ENCODE measurements around the gene TRIM3.

The TRIM3 gene

DNA sequence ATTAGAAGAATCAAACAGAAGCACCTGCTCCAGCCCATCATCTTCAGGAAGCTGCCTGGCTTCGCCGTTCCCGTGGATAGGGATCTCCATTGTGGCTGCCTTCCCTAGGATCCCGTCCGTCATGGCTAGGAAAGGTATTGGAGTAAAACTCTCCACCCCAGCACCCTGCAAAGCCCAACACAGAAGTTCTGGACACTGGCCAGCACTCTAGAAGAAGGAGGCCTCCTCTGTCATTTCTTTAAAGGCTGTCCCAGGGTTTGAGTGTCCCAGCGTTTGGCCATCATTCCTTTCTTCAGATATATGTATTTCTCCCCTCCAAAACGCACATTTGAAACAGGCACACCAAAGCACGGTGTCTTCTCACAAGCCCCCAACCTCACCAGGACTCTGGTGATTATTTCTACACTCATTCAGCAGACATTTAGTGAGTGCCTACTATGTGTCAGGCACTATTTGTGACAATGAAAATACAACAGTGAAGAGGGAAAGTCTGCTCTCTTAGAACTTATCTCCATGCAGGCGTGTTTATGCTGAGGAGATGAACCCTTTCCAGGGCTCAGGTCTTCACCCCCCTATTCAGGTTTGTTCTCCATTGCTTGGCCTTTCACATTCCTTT is 6.7 kb upstream of the TRIM3 start:
- no peak for DNase-seq

DNA sequence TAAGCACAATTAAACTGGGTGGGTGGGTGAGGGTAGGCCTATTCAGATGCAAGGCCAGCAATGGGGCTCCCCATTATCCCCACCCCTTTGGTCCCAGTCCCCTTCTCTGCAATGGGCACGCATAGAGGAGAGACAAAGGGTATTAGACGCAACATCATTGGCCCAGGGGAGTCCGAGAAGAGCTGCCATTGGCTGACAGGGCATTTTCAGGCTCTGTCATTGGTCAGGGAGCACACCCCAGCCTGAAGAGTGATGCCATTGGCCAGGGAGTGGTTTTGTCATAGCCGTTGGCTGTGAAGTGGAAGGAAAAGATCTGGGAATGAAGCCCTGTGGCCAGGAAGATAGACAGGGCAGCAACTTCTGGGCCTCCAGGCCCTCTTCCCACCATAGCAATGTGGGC is 2.8 kb upstream of the TRIM3 start:
- no peak for DNase-seq

DNA sequence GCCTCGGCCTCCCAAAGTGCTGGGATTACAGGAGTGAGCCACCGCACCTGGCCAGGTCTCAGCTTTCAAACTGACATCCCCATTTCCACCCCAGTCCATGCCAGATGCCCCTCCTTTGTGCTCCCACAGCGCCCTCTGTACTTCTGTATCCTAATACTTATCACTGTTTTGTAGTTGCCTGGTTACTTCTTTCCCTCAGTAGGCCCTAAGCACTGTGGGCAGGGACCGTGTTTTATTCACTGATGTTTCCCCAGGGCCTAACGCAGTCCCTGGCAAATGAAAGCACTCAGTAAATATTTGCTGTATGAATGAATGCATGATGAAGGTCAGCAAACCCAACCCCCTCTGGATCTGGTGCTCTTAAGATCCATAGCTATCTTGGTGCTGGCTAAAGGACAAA is 2.2 kb upstream of the TRIM3 start:
- DNase-seq: no peak

DNA sequence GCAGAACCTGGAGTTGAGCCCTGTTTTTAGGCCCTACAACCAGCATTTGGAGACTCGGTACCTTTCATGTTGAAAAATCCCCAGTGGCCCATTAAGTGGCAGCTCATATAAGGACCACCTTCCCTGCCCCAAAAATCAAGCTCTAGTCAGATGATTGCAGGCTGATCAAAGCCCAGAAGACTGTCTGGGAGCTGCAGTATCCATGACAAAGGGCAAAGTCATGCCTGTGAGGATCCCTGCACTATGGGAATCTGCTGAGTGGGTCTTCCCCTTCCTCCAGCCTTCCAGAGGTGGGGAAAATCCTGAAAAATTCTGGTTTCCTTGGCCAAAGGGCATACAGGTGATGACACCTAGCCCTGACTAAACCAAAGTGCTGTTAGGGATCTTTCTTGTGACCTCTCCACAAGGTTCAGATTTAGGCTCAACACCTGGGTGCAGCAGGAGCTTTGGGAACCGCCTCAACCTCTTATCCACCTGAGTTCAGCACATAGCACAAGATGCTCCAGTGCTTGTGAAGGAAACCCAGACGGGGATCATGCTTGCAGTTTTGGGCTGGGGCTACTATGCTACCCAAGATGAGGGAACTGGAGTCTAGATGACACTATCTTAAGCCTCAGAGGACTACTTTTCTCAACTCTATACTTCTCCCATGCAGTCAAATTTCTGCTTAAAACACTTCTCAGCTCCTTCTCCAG is 1.2 kb upstream of the TRIM3 start:
- DNase-seq: no peak

DNA sequence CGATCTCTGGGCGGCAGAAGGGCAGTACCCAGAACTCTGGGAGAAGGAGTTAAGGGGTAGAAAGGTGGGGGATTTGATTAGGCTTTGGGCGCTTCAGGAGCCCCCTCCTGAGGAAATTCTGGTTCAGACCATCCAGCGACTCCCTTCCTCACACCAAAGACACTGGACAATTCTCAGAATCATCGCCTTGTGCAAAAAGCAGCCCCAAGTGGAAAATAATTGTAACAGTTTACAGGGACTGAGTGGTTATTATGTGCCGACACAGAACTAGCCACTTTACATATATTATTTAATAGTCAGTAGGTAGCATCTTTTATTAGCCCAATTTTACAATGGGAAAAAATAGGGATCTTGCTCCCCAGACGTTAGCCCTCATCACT is 662 bp upstream of the TRIM3 start:
- DNase-seq: no peak

DNA sequence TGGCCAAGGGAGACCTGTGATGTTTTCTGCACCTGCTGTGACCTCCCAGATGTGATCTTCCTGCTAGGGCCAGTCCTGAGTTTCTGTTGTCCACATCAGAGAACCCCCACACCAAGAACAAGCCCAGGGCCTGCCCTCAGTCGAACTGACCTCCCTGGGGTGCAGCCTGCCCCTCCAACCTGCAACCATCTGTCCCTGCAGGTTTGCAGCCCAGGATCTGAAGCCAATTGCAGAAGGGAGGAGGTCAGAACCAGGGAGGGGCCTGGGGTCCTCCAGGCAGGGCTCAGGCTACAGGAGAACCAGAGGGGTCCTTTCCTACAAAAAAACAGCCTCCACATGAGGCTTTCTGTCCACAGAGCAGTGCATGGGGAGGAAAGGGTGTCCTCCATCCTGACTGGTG is 807 bp downstream of the TRIM3 start:
- no peak for DNase-seq

DNA sequence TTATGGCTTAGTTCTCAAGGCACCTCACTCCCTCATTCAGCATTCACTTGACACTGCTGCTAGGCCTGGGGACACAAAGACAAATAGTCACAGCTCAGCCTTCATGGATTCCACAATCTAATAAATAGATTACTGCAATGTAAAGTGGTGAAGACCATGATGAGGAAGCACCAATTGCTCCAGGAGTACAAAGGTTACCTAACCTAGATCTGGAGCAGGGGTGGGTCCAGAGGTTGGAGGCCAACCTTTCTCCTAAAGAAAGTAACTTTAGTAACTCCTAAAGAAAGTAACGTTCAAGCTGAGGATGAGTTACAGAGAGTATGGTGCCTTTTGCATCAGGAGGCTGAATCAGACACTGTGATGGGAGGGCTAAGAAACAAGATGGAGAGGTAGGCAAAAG is 4.1 kb downstream of the TRIM3 start:
- DNase-seq: no peak

DNA sequence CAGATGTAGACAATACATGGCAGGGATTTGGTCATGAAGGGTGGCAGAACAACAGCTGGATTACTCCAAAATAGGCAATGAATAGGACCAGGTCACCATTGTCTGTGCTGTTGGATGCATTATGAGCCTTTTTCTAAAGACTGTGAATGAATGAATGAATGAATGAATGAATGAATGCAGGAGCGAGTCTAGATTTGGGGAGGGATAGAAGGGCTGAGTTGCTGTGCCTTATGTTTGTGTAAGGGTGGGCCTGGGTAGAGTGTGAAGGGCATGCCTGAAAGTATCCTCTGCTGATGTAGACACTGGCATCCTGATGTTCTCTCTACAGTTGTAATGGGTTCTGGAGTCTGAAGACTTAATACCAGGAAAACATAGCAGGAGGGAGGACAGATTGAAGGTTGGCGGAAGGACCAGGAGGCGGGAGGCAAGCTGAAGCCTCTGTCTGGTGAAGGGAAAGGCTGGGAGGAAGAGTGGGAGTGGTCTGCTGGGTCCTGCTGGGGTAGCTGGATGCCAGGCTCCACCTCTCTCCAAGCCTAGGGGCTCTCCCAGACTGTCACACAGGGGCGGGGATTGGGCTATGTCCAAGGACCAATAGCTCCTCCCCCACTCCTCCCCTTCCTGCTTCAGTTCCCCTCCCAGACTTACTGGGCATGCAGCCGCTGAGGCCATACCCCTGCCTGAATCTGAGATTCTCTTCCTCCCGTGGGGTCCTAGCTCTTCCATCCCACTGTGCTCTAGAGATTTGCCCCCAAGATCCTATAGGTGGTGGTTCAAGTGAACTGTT is 4.8 kb downstream of the TRIM3 start:
- peak; percentile 30 for DNase-seq

DNA sequence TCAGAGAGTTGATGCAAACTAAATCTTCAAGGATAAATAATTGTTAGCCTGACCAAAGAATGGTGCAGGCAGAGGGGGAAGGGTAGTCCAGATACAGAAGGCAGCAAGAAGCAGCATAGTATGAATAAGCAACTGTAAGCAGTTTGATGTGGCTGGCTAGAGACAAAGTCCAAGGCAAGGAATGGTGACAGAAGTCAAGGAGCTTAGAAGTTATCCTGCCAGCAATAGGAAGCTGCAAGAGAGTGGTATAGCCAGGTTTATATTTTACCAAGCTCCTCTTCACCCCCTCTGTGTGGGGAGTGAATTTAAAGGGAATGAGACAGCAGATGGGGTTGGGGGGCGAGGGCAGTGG is 14.7 kb downstream of the TRIM3 start:
- no peak for DNase-seq

DNA sequence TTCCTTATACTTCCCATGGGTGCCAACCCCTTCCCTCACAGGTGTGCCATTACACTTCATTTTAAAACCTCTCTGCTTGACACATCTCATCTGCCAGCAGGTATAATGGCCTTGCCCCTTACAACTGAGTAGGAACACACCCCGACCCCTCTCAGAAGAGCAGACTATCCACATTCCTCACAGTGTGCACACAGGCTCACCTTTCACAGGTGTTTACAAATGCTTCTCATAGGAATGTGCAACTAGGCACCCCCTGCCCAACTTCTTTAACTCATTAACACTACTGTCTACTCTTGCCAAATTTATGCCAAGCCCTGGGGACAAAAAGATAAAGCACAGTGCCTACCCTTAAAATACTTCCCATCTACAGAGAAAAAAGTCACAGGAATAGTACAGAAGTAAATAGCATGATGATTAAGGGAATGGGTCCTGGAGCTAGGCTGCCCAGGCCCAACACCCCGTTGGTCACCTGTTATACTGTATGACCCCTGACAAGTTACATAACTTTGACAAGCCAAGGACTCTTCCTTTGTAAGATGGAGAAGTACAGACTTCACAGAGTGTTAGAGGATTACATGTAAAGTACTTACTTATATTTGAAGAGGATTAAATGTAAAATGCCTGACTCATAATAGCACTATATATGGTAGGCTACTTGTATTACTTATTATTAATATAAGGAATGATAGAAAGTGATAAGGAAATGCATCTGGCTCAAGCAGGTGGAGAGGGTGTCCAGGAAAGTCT is 15.2 kb downstream of the TRIM3 start:
- DNase-seq: no peak

DNA sequence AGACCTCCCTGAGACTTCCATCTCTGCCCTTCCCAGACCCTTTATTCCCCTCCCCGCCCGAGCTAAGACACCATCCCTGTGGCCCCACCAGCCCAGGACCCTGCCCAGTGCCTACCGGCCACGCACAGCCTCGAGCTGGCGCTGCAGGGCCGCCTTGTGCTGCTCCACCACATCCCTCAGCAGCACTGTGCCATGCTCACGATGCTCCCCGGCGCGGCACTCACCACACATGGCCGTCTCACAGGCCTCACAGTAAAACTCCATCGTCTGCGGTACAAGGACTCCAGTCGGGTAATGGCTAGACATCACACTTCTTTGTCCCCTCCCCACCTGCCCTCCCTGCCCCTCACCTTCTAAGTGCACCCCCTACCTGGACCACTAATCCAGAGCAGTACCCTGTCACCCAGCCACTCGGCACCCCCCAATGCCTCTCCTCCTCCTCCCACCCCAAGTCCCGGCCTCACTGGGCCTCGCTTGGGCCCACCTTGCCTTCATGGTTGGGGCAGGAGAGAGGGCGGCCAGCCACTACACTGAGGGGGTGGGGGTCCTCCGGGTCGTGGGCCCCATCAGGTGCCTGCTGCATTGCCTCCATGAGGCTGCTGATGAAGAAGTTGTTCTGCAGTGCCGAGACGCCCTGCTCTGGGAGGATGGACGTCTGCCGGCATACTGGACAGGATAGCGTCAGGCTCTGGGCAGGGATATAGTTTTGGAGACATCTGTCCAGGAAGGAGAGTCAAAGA is 16.0 kb downstream of the TRIM3 start:
- no peak for DNase-seq

DNA sequence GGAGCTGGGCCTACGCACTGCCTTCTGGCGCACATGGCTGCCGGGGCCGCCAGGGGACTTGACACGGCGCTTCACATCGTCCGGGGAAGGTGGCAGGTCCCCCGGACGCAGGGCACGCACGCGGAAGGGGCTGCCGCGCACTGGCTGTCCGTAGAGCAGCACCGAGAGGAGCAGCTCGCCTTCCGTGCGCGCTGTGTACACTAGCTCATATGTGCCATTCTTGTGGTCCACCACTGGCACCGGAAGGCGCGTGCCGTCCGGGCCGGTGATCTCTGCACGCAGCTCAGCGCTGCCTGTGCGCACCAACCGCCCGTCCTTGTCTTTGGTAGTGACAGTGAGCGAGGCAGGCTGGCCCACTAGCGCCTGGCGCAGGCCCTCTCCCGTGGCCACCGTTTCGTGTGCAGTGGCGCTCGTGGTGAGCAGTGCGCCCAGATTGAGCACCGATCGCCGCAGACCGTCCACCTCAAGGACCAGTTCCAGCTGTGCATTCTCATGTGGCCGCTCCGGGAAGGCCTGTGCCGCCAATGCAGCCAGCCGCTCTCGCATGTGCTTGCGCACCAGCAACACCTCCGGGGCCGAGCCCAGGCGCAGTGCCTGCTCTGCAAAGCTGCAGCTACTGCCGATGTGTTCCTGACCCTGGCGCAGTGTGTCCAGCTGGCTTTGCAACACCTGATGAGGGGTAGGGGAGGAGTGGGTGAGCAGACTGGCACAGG is 17.2 kb downstream of the TRIM3 start:
- no peak for DNase-seq

DNA sequence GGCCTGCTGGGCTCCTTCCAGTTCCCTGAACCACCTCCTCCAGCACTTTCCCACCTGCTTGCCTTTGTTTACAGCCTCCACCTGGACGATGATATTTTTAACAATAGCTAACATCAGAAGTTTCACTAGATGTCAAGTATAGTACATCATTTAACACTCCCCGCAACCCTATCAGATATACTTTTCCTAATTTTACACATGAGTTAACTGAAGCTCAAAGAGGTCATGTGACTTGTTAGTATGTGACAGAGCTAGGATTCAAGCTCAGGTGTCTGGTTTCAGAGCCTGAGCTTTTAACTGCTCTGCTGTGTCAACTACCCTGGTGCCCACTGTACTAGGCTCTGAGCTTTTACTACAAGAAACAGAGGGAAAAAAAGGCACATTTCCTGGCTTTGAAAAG is 18.7 kb downstream of the TRIM3 start:
- DNase-seq: peak; percentile 42

DNA sequence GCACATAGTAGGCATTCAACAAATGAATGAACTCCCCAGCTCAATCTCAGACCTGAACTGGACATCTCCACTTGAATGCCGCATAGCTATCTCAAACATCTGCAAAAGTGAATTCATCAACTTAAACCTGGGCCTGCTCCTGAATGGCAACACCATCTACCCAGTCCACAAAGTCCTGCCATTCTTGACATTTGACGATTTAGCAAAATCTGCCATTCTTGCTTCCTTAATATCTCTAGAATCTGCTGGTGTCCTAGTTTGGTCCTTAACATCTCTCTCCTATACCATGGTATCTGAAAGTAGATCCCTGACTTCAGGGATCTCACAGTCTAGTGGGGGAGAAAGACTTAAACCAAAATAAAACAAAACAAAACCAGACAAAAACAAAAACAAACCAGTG is 20.6 kb downstream of the TRIM3 start:
- DNase-seq: no peak

DNA sequence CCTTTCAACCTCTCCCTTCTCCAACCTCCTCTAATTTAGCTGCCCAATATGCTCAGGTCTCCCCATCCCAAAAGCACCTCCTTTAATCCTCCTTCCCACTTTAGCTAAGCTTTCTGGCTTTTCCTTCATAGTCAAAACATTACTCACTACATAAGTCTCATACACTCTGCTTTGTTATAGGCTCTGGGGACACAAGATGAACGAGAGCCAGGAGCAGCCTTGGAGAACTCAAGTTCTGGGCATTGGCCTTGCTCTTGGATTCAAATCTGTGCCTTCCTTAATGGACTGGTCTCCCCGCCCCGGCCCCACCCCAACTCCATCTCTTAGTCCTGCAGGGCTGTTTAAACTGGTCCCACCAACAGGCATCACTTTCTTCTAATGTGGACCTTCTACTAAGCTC is 21.5 kb downstream of the TRIM3 start:
- DNase-seq: no peak

DNA sequence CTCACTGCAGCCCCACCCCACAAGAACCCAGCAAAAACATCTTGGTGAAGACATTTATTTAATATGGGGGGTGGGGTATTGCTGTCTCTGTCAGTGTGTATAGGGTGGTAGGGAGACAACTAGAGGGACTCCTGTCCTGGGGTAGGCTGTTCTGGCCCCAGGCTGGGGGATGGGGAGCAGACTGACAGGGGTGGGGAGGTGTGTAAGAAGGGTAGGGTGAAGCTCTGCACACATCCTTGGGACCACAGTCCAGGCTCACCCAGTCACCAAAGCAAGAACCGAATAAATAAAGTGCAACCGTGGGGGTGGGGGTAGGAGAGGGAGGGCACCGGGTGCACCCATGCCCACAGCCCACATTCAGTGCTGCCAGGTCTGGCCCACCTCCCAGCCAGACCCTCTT is 25.2 kb downstream of the TRIM3 start:
- no peak for DNase-seq

DNA sequence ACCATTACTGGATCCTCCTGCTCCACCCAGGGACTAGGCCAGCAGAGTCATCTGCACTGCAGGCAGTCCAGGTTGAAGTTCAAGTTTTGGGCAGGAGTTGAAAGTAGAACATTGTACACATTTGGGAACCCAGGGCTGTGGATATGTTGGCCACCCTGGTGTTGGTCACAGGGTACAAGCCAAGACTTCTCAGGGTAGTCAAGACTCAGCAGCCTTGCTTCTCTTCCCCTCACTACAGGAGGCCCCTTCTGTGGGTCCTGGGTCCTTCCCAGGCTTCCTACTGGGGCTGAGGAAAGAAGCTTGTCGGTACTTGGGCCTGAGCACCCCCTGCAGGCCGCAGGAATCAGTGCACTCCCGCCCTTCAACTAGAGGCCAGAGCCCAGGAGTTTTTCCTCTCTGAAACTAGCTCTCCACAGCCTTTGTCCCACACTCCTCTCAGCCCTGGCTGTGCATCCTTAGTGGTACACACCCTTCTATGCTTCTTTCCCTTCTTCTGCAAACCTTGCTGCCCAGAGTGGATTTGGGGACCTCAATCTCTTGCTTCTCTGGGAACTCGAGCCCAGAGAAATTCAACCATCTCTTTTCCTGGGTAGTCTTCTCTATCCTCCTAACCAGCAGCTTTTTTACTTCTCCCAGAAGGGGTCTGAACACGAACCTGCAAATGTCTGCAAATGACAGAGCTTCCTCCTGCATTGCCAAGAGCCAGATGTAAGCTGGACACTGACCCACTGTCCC is 30.3 kb downstream of the TRIM3 start:
- no peak for DNase-seq

DNA sequence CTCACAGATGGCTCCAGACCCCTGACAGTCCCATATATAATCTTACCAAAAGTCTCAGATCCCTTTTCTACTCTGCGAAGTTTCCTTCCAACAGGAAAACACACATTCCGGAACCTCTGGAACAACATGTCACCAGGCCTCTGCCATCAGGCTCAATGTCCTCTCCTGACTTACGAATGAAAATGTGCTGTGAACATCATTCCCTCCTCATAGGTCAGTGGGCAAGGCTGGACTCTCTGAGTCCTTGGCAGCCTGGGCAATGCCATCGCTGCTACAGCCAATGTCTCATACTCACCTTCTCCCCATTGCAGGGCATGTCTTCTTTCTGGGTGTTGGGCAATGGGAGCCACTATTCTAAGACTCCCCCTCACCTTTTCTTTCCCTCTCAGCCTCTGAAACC is 31.3 kb downstream of the TRIM3 start:
- DNase-seq: no peak

DNA sequence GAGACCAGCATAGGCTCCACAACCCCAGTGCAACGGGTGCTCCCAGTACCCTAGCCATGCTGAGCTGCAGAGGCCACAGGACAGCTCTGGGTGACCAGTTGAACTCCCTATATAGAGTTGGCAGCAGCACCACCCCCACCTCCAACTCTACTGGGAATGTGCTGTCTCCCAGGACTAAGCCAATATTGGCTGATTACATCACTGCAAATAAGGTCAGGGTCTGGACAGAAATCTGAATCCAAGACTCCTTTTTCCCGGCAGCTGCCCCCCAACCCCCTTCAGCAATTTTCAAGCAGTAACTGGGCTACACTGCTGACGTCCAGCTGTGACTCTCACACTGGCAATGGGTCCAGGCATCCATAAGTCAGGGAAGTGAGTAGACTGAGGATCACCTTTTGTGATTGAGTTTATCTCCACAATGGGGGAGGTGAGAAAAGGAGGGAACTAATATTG is 32.8 kb downstream of the TRIM3 start, which contains the start of gene HPX:
Gene HPX (minus strand): TSS at position 82 of the 453 bp plus-strand sequence. CDS start 24 bp downstream, at position 58.
- DNase-seq: no peak

DNA sequence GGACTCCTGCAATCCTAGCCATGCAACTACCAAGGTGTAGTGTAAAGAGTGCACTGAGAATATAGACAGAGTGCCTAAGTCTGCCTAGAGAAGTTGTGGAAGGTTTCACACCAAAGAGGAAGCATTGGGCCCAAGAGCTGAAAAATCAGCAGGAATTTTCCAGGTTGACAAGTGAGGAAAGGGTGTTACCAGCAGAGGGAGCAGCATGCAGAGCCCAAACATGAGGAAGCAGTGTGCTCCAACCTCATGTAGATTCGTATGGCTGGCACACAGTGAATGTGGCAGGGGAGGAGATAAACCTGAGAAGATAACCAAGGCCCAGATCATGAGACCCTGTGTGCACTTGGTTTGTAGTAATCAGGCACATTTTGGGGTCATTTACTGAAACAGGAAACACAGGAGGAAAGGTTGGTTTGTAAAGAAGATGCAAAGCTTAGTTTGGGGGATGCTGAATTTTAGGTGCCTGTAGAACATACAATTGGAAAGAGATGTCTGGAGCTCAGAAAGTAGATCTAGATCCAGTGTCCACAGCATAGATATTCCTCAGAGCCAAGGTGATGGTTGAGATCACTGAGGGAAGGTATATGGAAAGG is 34.7 kb downstream of the TRIM3 start:
- peak; percentile 45 for DNase-seq

DNA sequence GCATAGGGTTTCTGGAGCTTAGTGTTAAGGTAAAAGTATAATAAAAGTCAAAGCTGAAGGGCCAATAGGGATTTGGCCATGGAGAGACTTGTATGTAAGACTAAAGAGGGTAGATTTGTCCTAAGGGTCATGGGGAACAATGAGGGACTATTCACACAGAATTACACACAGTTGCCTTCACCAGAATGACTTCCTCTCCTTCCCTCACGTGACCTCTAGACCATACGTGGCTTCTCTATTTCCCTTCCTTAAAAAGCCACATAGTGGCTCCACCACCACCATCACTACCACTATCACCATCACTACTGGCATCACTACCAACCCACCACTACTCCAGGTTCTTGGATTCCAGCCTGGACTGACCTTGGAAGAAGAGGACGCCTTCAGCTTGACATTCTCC is 35.7 kb downstream of the TRIM3 start:
- no peak for DNase-seq
